ENCODE results near the gene ARID3A. TPM values are rescaled to one million over a fixed set of nuclear protein-coding genes. Genes with fewer than 3 reads are reported as not detected.
"Not testable (repeated sequence)": the region's sequence is repeated elsewhere in the genome, so short reads cannot be mapped to it uniquely, and the experiment has no call there.

The ARID3A gene
- total RNA-seq, 1 donor from 2014 or later: 9.7 TPM

DNA sequence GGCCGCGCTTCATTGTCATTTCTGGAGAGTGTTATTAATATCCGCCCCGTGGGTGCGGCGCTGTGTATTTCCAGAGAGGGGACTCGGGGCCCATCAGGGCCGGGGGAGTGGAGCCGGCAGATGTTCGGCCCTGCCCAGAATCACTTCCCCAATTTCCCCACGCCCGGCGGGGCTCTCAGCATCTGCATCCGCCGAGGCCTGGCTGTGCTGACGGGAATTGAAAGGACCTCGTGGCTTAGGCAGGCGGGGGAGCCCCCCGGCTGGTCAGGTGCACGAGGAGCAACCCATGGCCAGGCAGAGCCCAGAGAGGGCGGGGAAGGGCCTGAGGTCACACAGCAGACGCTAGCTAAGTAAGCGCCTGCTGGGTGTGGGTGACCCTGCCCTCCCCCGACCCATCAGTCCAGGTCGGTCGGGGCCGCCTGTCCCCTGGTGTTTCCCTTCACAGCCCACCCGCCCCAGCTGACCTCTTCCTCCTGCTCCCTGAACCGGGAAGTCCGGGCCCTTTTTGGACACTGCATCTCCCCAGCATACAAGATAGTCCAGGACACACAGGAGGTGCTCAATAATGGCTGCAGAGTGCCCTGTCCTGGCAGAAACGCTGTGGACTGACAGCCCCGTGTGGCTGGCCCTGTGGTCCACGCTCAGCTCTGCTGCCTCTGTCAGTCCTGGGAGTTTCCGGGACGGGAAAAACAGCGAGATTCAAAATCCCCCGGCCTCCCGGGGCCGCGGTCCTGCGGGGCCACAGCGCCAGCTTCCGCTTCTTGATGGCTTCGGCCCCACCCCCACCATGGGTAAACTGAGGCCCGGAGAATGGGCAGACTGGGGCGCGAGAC lies 22.1 kb downstream of the ARID3A start:
- DNase-seq: no peak

DNA sequence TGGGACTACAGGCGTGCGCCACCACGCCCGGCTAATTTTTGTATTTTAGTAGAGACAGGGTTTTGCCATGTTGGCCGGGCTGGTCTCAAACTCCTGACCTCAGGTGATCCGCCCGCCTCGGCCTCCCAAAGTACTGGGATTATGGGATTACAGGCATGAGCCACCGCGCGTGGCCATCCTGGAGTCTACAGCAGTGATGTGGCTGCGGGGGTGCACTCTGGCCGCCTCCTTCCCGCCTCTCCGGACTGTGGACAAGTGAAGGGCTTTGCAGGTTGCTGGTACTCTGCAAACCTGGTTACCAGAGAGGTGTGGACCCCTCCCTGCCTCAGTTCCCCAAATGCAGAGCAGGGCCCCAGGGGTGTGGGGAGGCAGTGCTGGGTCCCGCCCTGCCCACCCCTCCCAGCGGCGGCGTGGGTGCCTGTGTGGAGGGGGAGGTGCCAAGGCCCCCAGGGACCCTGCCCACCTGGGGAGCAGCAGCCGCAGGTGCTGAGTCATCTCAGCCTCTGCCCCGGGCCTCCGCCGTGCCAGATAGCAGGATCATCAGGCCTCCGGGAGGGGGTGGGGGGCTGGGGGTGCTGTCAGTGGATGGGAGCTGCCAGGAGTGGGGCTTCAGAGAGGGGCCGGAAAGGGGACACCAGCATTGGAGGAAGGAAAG lies 23.1 kb downstream of the ARID3A start:
- no peak for DNase-seq

DNA sequence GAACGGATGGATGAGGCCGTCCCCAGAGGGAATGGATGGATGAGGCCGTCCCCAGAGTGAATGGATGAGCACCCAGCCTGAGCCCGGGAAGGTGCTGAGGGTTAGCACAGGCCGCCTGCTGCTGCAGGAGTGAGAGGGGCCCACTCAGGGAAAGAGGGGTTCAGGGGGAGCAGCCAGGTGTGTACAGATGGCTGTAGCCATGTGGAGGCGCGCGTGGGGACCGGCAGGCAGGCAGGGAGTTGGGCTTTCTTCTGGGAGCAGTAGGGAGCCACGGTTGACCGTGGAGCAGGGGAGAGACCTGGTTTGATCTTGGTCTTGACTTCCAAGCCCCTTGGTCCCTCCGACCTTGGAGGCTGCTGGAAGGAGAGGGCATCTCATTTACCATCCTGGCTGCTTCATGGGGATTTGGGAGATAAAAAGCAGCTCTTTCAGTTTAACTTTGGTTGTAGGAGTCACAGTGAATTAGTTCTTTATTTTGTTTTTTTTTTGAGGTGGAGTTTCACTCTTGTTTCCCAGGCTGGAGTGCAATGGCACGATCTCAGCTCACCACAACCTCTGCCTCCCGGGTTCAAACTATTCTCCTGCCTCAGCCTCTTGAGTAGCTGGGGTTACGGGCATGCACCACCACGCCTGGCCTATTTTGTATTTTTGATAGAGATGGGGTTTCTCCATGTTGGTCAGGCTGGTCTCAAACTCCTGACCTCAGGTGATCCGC lies 24.7 kb downstream of the ARID3A start:
- no peak for DNase-seq

DNA sequence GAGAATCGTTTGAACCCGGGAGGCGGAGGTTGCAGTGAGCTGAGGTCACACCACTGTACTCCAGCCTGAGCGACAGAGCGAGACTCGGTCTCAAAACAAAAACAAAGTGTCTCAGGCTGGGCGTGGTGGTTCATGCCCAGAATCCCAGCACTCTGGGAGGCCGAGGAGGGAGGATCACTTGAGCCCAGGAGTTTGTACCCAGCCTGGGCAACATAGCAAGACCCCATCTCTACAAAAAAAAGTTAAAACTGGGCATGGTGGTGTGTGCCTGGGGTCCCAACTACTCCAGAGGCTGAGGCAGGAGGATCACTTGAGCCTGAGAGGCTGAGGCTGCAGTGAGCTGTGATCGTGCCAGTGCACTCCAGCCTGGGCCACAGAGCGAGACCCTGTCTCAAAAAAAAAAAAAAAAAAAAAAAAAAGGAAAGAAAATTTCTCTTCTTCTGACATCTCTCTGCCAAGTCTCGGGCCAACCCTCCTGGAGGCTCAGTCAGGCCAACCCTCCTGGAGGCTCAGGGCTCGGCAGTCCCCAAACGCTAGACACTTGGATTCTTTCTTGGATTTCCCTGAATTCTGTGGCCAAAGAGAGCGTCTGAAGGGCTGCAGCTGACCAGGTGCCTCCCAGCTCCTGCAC lies 26.3 kb downstream of the ARID3A start:
- no peak for DNase-seq

DNA sequence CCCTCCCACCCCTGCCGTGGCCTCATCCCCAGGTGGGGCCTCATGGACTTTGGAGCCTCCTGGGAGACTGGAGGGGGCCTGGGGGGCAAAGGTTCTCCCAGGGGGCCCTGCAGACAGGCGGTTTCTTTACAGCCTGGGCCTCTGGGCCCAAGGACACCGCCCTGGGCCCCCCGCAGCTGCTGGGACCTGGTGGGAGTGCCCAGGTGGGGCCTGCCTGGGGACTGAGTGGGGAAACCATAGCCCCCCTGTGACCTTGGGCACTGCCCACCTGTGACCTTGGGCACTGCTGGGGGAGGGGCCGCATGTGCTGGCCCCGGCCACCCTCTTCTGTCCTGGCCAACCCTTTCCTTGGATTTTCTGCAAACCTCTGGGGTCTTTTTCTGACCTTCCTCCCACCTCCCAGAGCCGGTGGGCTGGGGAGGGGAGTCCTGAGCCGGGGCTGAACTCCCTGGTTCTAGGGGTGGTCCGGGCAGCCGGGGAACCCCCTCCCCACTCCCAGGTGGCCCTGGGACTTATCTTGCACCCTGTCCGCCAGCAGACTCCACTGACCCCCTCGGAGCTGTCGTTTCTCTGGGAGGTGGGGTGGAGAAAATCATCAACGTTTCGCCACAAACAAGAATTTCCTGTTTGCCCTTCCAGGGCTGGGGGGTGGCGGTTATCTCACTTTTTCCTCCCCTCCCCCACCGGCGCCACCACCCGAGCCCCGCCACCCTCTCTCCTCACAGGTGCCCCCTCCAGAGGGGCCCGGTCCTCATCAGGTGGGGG lies 27.0 kb downstream of the ARID3A start:
- DNase-seq: no peak

DNA sequence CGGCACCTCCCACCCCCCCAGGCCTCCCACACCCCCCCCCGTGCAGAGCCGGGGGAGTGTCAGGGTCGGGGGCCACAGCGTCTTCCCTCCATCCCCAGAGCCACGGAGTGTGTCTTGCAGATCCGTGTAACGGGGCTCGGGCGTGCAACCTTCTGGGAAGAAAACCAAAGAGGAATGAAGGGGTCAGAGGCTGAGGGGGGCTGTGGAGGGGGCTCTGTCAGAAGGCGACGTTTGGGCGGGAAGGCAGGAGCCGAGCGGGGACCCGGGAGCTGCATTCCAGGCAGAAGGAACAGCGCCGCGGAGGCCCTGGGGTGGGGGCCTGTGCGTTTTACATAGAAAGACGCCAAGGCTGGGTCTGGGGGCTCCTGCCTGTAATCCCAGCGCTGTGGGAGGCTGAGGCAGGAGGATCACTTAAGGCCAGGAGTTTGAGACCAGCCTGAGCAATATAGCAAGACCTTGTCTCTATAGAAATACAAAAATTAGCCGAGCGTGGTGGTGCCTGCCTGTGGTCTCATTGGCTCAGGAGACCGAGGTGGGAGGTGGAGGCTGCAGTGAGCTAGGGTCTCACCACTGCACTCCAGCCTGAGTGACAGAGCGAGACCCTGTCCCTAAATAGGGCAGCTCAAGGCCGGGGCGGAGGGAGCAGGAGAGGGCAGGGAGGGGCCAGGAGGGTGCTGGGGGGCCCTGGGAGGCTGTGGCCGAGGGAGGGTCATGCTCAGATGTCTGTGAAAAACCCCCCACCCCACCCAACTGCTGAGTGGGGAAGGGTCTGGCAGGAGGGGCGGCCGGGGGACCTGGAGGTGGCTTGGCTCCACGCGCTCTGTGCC lies 27.8 kb downstream of the ARID3A start:
- DNase-seq: no peak

DNA sequence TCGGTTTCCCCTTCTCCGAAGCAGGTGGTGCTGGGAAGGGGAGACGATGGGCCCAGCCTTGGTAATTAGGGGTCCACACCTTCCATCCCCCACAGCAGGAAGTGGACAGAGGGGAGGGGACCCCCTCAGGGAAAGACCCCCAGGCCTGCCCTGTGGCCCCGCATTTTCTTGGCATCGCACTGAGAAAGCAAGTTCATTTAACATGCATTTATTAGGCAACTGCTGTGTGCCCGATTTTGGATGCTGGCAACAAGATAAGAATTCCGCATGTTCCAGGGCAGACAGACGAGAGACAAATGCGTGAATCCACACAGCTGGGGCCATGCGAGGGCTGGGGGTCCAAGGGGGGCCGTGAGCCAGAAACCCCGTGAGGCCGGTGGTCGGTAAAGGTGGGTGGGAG lies 28.4 kb downstream of the ARID3A start:
- DNase-seq: no peak

DNA sequence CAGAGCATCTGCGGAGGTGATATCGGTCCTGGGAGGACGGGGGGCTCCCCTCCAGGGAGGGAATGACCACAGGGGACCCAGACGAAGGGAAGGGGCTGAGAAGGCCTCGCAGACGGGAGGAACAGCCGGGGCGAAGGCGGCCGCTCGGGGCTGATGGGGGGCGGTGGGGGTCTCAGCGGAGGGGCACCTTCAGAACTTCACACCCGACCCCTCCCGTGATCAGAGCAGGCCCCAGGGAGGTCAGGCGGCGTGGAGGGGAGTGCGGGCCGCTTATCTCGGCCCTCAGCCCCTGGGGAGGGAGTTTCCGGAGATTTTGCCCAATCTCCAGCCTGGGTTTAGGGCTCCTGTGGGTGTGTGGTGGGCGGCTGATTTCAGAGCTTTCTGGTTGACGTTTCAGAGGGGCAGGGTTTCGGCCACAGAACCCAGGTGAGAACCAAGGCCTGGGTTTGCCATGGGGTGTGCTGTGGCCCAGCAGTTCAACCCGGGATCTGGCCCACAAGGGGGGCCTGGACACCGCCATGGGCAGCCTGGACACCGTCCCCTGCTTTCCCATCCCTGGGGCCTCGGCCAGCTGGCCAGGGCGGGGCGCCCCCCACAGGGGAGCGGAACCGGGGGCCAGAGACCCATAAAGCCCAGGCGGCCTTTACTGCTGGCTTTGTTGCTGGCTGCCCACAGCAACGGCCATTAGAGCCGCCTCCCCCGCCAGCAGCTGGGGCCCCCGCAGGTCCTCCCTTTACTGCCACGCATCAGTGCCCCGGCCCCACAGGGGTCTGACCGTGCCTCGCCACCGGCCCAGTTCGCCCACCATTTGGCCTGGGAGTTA lies 29.0 kb downstream of the ARID3A start:
- DNase-seq: no peak

DNA sequence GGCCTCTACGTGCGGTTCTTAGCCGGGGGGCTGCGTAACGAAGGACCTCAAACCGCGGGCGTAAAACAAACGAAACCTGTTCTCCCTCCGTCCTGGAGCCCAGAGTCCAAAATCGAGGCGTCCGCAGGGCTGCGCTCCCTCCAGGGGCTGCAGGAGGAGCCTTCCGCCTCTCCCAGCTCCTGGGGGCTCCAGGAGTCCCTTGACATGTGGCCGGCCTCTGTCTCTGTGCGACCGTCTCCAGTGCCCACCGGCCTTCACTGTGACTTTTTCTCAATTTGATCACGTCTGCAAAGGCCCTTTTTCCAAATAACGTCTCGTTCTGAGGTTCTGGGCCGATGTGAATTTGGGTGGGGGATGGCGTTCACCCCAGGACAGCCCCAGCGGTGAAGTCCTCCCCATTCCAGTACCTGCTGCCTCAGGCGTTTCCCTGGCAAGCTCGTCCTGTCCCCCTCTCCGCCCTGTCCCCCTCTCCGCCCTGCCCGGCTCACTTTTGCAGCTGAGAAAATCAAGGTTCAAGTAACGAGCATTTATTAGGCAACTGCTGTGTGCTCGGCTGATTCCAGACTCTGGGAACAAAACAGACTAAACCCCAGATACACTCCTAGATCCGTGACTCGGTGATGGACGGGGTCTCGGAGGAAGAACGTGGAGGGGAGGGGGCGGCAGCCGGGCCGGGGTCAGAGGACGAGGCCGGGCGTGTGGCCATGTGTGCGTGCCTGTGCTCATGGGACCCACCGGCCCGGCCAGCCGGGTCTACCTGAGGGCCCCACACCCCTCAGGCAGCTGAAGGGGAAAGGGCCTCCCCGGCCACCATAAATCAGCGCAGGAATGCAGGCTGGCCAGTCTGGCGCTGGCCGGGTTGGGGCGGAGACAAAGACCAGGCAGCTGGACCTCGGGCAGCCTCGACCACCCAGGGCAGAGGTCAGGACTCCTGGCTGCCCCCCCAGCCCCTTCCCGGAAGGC lies 30.2 kb downstream of the ARID3A start:
- DNase-seq: no peak

DNA sequence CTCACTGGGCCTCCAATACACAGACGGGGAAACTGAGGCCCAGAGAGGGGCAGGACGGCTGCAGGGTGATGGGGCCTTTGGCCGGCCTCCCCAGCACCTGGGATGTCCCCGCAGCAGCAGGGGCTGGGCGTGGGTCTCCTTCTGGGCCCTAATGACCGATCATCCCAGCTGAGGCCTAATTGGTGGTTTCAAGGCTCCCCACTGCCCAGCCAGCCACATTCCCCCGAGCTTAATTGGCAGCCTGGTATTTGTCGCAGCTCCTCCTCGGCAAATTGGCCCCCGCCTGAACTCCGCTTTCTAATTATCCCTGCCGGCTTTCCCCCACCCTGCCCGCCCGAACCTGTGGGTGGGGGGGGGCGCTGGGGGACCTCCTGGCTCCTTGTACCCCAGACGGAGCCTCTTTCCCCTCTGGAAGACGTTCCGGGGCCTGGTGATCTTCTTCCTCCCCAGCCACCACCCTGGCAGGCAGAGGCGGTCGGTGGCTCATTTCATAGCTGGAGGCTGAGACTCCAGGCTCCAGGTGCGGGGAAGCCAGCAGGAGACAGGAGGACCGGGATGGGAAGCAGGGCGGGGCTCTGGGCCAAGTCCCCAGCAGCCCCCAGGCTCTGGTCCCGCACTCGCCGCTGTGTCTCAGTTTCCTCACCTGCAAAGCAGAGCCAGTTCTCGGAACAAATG lies 31.1 kb downstream of the ARID3A start:
- DNase-seq: no peak

DNA sequence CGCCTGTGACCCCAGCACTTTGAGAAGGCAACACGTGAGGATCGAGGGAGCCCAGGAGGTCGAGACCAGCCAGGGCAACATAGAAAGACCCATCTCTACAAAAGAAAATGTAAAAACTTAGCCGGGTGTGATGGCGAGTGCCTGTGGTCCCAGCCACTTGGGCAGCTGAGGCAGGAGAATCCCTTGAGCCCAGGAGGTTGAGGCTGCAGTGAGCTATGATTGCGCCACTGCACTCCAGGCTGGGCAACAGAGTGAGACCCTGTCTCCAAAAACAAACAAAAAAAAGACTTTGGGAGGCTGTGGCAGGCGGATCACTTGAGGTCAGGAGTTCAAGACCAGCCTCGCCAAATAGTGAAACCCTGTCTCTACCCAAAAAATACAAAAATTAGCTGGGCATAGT lies 31.7 kb downstream of the ARID3A start:
- DNase-seq: not testable (repeated sequence)

DNA sequence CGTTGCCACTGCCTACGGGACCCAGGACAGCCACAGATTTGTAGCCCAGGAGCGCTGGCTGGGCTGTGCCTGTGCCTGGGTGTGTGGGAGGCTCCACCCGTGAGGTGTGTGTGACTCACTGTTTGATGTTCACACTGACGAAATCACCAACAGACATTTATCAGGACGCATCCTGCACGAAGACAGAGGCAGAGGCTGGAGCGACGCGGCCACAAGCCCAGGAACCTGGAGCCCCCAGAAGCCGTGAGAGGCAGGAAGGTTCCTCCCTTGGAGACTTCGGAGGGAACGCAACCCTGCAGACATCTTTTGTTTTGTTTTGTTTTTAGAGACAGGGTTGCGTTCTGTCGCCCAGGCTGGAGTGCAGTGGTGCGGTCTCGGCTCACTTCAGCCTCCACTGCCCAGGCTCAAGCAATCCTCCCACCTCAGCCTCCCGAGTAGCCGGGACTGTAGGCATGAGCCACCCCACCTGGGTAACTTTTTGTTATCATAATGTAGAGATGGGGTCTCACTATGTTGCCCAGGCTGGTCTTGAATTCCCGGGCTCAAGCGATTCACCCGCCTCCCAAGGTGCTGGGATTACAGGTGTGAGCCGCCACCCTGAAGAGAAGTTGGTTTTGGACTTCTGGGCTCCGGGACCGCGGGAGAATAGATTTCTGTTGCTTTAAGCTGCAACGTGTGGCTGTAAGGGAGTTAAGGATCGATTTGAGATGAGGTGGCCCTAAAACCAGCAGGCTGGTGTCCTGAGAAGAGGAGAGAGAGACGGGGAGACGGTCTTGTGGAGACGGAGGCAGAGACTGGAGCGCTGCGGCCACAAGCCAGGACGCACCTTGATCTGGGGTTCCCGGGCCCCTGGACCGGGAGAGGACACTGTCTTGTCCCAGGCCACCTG lies 33.4 kb downstream of the ARID3A start:
- no peak for DNase-seq

DNA sequence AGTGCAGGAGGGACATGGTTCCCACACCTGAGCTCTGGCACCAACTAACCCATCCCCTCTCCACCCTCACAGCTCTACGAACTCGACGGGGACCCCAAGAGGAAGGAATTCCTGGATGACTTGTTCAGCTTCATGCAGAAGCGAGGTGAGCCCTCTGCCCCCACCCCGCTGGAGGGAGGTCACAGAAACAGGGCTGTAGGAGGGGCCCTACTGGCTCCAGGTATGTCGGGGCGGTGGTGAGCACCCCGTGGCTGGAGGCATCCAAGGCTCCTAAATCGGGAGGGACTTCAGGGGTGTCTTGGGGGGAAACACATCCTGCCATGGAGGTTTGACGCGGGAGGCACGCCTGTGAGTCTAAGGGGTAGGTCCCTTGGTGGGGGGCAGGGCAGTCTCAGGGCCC lies 34.2 kb downstream of the ARID3A start:
- DNase-seq: no peak

DNA sequence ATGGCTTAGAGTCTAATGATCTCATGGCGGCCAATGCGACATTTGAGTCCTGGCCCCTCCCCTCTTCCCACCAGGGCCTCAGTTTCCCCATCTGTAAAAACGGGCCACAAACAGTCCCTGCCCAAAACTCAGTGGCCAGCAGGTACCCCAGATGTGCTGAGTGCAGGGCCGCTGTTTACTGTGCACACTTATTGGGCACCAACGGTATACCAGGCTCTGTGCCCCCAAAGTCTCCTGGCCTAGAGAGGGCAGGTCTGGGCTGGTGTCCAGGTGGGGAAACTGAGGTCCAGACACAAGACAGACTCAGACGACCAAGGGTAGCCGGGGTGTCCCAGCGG lies 34.7 kb downstream of the ARID3A start:
- DNase-seq: no peak

DNA sequence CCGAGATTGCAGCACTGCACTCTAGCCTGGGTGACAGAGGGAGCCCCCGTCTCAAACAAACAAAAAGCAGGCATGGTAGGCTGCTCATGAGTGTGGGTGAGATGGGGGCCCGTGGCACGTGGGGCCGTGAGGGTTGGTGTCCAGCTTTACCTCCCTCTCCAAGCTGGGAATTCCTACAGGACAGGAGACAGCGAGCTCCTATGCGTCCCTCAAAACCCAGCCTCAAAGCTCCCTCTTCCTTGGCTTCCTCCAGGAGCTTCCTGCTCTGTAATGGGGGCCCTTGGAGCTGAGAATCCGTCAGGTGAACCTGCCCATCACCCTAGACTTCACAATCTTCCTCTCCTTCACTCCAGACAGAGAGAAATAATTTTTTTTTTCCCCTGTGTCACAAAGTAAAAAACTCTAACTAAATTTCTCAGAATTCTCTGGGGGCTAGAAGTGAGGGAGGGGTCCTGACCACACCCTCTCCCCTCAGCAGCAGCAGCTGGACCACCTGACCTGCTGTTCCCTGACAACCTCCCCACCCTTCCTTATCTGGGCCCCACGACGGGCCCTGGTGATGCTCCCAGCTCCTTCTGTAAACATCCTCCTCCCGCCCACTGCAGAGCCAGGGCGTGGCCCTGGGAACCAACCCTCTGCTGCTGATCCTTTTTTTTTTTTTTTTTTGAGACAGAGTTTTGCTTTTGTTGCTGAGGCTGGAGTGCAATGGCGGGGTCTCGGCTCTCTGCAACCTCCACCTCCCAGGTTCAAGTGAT lies 36.2 kb downstream of the ARID3A start:
- DNase-seq: no peak

DNA sequence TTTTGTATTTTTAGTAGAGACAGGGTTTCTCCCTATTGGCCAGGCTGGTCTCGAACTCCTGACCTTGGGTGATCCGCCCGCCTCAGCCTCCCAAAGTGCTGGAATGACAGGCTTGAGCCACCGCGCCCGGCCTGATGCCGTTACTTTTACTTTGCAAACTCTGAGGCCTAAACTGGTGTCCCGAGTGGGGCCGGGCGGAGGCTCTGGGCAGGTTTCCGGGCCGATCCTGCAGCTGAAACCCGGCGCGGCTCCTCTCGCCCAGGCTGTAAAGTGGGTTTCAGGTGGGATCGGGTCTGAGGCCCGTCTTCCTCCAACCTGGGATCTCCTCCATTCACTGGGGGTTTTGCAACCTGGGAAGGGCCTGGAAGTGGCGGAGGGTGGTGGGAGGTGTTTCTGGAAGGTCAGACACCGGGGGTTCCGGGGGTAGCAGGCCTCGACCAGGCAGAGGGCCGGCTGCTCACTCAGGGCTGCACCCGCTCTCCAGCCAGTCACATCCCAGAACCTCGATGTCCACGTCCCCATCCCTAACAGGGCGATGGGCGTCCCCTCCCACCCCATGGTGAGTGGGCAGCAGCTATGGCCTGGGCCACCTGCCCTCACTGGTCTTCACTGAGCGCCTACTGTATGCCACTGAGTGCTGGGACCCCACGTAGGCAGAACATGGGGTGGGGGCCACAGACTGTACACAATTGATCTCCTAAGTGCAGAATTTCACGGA lies 37.0 kb downstream of the ARID3A start:
- no peak for DNase-seq
